Measurements from ENCODE around the gene RABAC1. TPM values are rescaled to one million over a fixed set of nuclear protein-coding genes. Genes with fewer than 3 reads are reported as not detected.

The RABAC1 gene
- total and polyA plus RNA-seq, 4 donors = 87.9 to 291 (median 263) TPM

GRCh38 chr19:41918653-41919244 is 40.4 kb downstream of the RABAC1 start:
- H3K4me3 ChIP-seq = no peak overlapping the region
- 92 to 97% methylated on average over 5 of the region's 5 CpGs for WGBS, 2 donors
- no peak overlapping the region for H3K9ac ChIP-seq (ENCODE audit: insufficient read depth in 1 of 2, low read length in 2 of 2)
- no peaks in the 10 kb centered on the region for H3K36me3 ChIP-seq (ENCODE audit: control insufficient read depth in 4 of 4, insufficient read depth in 4 of 4, low read length in 4 of 4)
- H3K9me3 ChIP-seq (ENCODE audit: control insufficient read depth in 4 of 4, insufficient read depth in 3 of 4, low read length in 3 of 4) = peaks cover 0 to 17% (median 0%) of the 10 kb centered on the region in 4 donors
- DNase-seq (no peak), ATAC-seq (ENCODE audit: insufficient read depth, low FRiP score) (no peak)
- no peak for TF ChIP-seq CTCF (IDR thresholded peaks at IDR 0.05; ENCODE audit: control extremely low read depth, extremely low read depth)
- H3K27ac ChIP-seq (ENCODE audit: low read depth in 1 of 2, low read length in 1 of 2) = no peak overlapping the region
- H3K27me3 ChIP-seq (ENCODE audit: control insufficient read depth in 3 of 3, insufficient read depth in 3 of 3, low read length in 2 of 3) = peaks cover 5 to 94% (median 76%) of the 10 kb centered on the region in 3 donors
- H3K4me1 ChIP-seq (ENCODE audit: control insufficient read depth in 5 of 5, insufficient read depth in 5 of 5, low read length in 5 of 5) = peaks cover 0 to 3% (median 0%) of the 10 kb centered on the region in 5 donors

- H3K9me3 ChIP-seq (ENCODE audit: control insufficient read depth in 4 of 4, insufficient read depth in 3 of 4, low read length in 3 of 4) = peaks cover 0 to 17% (median 0%) of the 10 kb centered on the region in 4 donors
- H3K4me3 ChIP-seq = no peak overlapping the region
- DNase-seq = no peak
- peaks cover 5 to 95% (median 76%) of the 10 kb centered on the region in 3 donors for H3K27me3 ChIP-seq (ENCODE audit: control insufficient read depth in 3 of 3, insufficient read depth in 3 of 3, low read length in 2 of 3)
- WGBS, 2 donors = 81 to 83% methylated on average over 6 of the region's 6 CpGs
- TF ChIP-seq CTCF (IDR thresholded peaks at IDR 0.05; ENCODE audit: control extremely low read depth, extremely low read depth) = no peak
- H3K27ac ChIP-seq (ENCODE audit: low read depth in 1 of 2, low read length in 1 of 2) = no peak overlapping the region
- peaks cover 0 to 3% (median 0%) of the 10 kb centered on the region in 5 donors for H3K4me1 ChIP-seq (ENCODE audit: control insufficient read depth in 5 of 5, insufficient read depth in 5 of 5, low read length in 5 of 5)
- no peak for ATAC-seq (ENCODE audit: insufficient read depth, low FRiP score)
- H3K36me3 ChIP-seq (ENCODE audit: control insufficient read depth in 4 of 4, insufficient read depth in 4 of 4, low read length in 4 of 4) = no peaks in the 10 kb centered on the region
- no peak overlapping the region for H3K9ac ChIP-seq (ENCODE audit: insufficient read depth in 1 of 2, low read length in 2 of 2)
These were observed 41.0 kb downstream of the RABAC1 start for GRCh38 chr19:41918095-41918494.

GRCh38 chr19:41917676-41918075 is 41.4 kb downstream of the RABAC1 start:
- Histone ChIP-seq H3K4me1 (ENCODE audit: control insufficient read depth in 5 of 5, insufficient read depth in 5 of 5, low read length in 5 of 5) (peaks cover 0 to 3% (median 0%) of the 10 kb centered on the region in 5 donors), H3K9me3 (ENCODE audit: control insufficient read depth in 4 of 4, insufficient read depth in 3 of 4, low read length in 3 of 4) (peaks cover 0 to 15% (median 0%) of the 10 kb centered on the region in 4 donors), H3K36me3 (ENCODE audit: control insufficient read depth in 4 of 4, insufficient read depth in 4 of 4, low read length in 4 of 4) (no peaks in the 10 kb centered on the region), H3K27me3 (ENCODE audit: control insufficient read depth in 3 of 3, insufficient read depth in 3 of 3, low read length in 2 of 3) (peaks cover under 1 to 94% (median 71%) of the 10 kb centered on the region in 3 donors), H3K4me3 (no peak overlapping the region), H3K9ac (ENCODE audit: insufficient read depth in 1 of 2, low read length in 2 of 2) (no peak overlapping the region), H3K27ac (ENCODE audit: low read depth in 1 of 2, low read length in 1 of 2) (no peak overlapping the region)
- WGBS, 2 donors = 62 to 63% methylated on average over 12 of the region's 12 CpGs
- DNase-seq (no peak), ATAC-seq (ENCODE audit: insufficient read depth, low FRiP score) (no peak)
- no peak for TF ChIP-seq CTCF (IDR thresholded peaks at IDR 0.05; ENCODE audit: control extremely low read depth, extremely low read depth)
